EL (cell line): Measurements from ENCODE around the gene SLC25A3.
"Not testable (repeated sequence)": the region's sequence is repeated elsewhere in the genome, so short reads cannot be mapped to it uniquely, and the experiment has no call there.

Experiments used
- DNase-seq: peaks from one replicate; pipeline ENCODE4 v3.0.0-alpha.2; 2016

The SLC25A3 gene

DNA sequence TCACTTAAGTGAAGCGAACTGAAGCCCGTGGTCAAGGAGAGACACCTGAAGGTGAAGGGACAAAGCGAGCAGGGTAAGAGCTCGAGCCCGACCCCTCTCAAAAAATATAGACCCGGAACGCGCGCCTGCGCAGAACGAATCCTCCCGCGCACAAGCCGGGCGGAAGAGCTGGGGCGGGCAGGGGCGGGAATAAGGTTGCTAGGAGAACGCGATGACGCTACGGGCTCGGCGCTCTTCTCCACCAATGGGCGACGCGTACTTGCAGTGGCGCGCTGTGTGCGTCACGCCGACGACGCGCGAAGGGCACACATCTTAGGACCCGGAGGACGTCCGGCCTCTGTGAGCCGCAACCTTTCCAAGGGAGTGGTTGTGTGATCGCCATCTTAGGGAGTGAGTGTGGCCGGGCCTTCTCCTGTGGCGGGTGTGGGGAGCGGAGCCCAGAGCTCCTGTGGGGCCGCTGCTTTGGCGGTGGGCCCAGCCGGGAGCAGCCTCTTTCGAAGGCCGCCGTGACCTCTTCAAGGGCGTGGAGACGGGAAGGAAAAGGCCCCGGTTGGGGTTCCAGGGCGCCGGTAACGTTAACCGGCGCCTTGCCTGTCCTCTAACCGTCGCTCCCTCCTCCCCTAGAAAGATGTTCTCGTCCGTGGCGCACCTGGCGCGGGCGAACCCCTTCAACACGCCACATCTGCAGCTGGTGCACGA, at the start of gene SLC25A3:
Gene SLC25A3 (plus strand): TSS at position 336 of the 699 bp plus-strand sequence. CDS start 293 bp downstream, at position 629.
- DNase-seq = peak; percentile 97

DNA sequence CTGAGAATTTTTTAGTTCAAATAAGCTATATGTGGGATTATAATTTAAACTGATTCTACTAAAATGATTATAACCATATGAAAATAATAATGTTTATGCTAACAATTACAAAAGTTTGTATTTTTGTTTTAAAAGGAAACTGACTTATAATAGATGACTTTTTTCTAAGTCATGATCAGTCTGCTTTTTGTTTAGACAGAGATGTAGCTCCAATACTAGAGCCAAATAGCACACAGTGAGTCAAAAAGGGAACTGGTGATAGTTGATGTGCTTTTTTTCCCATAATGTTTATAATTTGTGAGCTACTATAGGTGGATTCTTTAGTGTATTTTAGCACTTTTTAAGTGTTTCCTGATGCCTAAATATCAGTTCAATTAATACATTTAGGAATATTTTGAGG, 49.8 kb upstream of the SLC25A3 start:
- DNase-seq = no peak

DNA sequence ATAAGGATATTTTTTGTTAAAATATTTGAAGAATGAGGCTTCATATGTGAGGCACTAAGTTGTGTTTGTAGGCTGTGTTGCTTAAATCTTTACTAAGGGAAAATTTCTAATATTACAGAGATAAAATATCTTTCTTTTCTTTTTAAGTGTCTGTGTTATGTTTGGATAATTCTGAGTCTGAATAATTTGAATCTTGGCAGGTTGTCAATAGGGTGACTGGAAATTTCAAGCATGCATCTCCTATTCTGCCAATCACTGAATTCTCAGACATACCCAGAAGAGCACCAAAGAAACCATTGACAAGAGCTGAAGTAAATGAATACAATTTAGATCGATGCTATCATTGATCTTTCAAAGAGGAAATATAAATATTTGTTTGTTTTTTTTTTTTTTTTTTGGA, 48.7 kb upstream of the SLC25A3 start:
- DNase-seq = peak; percentile 8

DNA sequence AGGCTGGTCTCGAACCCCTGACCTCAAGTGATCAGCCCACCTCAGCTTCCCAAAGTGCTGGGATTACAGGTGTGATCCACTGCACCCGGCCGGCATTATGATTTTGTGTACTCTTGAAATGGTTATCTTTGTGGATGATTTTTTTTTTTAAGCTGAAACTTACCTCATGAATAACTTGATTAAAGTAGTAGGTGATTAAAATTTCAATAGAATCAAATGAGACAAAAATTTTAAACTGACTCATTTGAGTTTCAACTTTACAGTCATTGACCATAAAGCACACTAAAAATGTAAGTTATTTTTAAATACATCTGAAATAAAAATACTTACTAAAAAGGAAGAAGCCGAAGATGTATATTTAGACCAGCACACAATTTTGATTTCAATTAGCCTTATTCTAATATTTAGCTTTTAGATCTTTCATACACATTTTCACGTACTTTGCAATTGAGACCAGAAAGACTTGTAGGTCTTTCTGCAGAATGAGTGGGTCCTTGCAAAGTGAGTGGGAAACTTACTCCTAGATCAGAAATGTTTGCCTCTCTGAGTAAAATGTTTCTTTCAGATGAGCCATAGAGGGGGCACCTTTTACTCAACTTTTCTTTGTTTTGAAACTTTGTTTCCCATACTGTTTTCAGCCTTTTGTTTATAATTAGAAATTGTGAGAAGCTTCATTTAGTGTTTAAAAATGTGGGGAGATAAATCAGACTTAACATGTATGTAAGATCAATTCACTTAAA, 43.9 kb upstream of the SLC25A3 start:
- DNase-seq = no peak

DNA sequence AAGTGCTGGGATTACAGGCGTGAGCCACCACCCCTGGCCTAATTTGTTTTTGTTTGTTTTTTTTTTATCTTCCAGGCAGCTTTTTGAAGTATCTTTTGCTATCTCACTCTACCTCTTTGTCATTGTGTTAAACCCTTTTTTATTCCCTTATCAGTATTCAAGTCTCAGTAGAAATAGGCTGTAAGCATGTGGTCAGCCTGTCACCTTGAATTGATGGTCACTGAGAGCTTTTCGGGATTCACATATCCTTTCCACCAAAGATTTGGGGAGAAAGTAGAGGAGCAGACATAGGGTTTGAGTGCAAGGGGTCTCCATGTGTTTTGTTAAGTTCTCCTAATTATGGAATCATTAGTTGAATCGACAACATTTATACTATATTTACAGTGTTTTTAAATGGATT, 41.7 kb upstream of the SLC25A3 start:
- no peak for DNase-seq

DNA sequence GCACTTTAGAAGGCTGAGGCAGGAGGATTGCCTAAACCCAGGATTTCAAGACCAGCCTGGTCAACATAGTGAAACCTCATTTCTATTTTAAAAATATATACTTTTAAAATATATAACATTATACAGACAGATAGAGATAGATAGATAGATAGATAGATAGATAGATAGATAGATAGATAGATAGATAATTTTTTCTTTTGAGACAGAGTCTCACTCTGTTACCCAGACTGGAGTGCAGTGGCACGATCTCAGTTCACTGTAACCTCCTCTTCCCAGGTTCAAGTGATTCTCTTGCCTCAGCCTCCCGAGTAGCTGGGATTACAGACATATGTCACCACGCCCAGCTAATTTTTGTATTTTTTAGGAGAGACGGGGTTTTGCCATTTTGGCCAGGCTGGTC, 35.4 kb upstream of the SLC25A3 start:
- not testable (repeated sequence) for DNase-seq

DNA sequence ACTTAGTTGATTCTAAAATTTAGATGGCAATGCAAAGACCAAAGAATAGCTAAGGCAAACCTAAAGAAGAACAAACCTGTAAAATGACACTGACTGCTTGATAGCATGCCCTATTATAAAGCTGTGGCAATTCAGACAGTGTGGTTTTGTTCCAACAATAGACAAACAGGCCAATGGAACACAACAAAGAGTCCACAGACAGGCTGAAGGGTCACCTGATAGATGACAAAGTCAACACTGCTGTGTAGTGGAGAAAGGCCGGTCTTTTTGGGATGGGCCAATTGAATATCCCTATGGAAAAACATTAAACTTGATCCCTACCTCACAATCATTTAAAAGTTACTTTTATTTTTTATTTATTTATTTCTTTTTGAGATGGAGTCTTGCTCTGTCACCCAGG, 33.8 kb upstream of the SLC25A3 start:
- no peak for DNase-seq

DNA sequence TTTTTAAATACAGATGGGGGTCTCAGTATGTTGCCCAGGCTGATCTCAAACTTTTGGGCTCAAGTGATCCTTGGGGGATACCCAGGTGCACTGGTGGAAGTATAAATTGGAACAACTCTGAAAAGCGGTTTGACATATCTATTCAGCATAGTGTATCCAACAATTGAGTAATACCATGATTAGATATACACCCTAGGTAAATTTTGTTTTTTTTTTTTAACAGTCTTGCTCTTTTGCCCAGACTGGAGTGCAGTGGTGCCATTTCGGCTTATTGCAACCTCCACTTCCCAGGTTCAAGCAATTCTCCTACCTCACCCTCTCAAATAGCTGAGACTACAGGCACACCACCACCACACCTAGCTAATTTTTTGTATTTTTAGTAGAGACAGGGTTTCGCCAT, 31.6 kb upstream of the SLC25A3 start:
- no peak for DNase-seq

DNA sequence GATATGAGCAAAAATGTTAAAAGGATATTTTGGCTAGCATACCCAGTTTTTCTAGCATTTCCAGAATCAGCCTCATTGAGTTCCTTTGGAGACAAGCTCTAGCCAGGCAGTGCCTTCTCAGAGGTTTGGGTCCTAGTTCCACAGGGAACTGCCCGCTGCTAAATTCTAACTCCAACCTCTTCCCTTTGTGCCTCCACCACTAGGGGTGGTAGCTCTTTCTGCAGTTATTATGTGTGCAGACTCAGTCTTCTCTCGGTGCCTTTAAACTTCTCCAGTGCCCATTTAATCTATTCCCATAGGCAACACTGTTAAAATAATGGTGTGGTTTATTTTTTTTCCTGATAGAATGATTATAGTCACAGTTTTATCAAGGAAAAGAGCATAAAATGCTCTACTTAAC, 21.5 kb upstream of the SLC25A3 start:
- DNase-seq = no peak

DNA sequence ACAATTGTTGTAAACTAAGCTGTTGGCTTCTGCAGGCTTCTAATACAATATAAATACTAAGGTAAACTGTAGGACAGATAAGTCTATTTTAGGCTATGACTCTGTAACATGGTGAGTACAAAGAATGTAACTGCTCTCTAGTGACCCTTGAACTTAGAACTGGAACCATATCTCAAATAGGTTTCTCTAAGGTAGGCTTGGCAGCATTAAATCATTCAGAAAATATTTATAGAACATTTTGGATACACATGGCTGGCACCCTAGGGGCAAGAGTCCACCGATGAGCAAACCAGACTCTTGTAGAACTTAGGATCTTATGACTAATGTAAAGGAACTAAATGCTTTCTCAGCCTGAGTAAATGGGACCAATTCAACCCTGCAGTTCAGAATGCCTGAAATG, 19.4 kb upstream of the SLC25A3 start:
- peak; percentile 21 for DNase-seq

DNA sequence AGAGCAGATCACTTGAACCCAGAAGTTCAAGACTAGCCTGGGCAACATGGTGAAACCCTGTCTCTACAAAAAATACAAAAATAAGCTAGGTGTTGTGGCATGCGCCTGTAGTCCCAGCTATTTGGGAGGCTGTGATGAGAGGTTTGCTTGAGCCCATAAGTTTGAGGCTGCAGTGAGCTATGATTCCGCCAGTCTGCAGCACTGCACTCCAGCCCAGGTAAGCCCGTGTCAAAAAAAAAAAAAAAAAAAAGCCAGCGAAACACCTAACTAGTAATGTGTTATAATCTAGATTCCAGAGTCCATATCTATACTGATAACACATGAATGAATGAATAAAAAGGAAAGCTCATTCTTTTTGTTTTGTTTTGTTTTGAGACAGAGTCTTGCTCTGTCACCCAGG, 18.5 kb upstream of the SLC25A3 start:
- no peak for DNase-seq

DNA sequence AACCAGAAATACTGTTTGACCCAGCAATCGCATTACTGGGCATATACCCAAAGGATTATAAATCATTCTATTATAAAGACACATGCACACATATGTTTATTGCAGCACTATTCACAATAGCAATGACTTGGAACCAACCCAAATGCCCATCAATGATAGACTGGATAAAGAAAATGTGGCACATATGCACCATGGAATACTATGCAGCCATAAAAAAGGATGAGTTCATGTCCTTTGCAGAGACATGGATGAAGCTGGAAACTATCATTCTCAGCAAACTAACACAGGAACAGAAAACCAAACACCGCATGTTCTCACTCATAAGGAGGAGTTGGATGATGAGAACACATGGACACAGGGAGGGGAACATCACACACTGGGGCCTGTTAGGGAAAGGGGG, 16.7 kb upstream of the SLC25A3 start:
- DNase-seq = not testable (repeated sequence)

DNA sequence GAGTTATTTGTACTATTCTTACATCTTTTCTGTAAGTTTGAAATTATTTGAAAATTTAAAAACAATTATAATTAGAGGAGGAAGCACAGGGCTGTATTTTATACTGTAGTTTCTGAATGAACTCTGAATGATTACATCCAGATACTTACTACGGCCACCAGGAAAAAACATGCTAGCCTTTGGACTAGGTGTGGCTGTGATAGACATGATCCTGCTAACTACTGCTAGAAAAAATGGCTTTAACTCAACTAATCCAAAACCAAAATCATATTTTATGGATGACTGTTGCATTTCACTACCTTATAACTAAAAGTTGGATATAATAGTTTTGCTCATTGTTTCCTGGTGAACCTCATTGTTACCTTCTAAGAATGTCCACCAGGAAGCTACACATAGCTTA, 15.1 kb upstream of the SLC25A3 start:
- DNase-seq = no peak

DNA sequence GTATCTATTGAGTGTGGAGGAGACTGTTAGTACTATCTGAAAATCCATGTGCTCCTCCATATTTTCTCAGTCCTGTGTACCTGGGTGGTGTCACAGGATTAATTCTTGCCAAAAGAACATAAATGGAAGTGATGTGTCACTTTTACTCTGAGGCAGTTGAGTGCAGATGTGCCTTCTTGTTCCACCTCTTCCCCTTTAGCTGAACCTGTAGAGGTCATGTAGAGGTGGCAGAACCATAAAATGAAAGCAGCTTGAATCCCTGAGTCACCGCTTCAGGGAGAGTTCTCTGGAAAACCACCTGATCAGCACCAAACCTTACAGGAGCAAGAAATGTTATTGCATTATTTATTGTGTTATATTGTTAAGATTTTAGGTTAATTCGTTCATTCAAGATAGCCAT, 14.7 kb upstream of the SLC25A3 start:
- DNase-seq = no peak

DNA sequence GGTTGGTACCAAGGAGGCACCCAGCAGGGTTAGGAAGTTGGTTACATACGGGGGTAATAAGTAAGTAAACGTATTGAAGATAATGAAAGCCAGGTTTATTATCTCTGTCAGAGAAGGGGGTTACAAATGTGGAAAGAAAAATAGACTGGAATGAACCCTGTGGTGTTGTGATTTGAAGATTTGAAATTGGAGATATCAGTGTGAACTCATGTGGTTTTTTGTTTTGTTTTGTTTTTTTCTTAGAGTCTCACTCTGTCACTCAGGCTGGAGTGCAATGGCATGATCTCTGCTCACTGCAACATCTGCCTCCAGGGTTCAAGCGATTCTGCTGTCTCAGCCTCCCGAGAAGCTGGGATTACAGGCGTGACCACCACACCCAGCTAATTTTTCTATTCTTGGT, 14.1 kb upstream of the SLC25A3 start:
- no peak for DNase-seq

DNA sequence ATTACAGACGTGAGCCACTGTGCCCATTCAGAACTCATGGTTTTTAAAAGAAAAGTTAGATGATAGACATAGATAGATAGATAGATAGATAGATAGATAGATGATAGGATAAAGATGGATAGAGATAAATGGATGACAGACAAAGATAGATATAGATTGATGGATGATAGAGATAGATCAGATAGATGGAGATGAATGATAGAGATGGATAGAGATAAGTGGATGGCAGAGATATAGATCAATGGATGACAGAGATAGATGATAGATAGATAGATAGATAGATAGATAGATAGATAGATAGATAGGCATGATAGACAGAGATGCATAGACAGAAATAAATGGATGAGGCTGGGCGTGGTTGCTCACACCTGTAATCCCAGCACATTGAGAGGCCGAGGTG, 13.7 kb upstream of the SLC25A3 start:
- DNase-seq = no peak

DNA sequence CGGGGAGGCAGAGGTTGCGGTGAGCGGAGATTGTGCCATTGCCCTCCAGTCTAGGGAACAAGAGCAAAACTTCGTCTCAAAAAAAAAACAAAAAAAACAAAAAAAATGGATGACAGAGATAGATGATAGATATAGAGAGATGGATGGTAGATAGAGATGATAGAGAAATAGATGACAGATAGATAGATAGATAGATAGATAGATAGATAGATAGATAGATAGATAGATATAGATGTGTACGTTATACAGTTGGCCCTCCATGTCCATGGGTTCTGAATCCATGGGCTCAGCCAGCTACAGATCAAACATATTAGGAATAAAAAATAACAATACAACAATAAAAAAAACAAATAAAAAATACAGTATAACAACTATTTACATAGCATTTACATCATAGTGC, 12.8 kb upstream of the SLC25A3 start:
- no peak for DNase-seq

DNA sequence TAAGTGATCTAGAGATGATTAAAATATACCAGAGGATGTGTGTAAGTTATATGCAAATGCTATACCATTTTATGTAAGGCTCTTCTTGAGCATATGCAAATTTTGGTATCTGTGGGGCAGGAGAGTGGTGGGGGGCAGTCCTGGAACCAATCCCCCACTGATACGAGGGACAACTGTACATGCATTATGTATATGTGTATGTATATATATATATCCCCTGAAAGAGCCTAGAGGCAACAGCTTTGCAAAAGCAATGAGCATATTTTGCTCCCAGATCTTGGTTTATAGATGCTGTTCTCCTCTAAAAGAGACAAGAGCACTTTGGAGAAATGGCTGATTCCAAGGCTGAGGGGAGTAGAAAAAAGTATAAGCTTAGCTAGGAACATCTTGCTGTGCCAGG, 12.4 kb upstream of the SLC25A3 start:
- no peak for DNase-seq

DNA sequence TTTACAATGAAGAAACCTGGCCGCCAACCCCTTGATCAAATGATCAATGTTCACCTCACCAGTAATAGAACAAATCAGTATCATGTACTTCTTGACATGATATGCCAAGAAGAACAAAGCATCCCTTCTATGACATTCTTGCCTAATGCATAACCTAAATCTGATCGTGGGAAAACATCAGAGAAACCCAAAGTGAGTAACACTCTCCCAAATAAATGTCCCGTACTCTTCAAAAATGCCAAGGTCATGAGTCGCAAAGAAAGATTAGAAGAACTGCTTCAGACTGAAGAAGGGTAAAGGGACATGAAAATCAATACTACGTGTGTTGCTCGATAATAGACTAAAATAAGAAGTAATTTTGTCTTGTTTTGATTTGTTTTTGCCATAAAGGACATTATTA, 11.4 kb upstream of the SLC25A3 start:
- peak; percentile 66 for DNase-seq

DNA sequence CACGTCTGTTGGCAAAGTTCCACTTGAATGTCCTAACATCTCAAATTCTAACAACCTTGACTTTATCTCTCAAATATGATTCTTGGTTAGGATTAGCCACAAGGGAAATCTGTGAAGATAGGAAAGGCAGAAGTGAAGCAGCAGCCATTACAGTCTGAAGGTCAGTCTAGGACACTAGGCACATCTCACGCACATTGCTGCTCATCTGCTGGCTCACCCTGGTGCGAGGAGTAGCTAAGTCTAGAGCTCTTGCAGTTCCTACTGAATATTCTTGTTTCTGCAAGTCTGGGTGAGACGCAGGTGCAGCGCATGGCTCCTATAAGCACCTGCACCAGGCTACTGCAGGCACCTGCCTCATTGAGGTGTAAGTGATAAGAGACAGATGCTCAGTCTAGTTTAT, 6.4 kb upstream of the SLC25A3 start:
- no peak for DNase-seq

DNA sequence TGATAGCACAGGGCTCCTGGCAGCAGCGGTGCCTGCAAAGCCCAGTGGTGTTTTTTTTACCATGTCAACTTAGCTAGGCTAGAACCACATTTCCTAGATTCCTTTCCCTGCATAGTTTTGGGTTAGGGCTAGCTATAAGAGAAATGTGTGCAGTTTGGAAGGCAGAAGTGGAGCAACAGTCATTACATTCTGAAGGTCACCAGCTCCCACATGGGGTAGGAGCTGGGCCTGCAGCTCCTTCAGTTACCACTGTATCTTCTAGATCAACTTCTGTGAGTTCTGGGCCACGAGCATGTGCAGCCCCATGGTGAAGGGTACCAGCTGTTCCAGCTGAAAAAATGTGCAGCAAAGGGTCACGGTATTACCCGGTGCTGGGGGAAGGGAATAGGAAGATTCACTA, 2.3 kb upstream of the SLC25A3 start:
- no peak for DNase-seq

DNA sequence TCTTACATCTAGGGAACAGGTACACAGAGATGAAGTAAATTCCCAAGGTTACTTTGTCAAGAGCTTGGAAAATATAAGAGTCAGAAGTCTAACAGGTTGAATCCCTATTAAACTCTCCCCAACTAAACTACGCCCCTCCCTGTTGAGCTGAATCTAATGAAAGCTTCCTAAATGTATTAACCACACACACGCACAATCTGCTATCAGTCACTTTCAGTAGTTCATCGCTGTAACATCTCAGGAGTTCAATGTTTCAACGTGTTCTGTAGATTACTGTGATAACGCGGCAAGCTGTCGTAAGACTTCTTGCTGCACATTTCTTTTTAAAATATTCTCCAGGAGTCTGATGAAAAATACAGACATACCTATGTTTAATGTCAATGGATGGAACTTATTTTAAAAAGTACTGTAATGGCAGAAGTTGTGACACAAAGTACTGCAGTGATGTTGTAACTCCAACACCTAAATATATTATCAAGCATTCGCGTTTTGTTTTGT, 612 bp upstream of the SLC25A3 start:
- DNase-seq = no peak

DNA sequence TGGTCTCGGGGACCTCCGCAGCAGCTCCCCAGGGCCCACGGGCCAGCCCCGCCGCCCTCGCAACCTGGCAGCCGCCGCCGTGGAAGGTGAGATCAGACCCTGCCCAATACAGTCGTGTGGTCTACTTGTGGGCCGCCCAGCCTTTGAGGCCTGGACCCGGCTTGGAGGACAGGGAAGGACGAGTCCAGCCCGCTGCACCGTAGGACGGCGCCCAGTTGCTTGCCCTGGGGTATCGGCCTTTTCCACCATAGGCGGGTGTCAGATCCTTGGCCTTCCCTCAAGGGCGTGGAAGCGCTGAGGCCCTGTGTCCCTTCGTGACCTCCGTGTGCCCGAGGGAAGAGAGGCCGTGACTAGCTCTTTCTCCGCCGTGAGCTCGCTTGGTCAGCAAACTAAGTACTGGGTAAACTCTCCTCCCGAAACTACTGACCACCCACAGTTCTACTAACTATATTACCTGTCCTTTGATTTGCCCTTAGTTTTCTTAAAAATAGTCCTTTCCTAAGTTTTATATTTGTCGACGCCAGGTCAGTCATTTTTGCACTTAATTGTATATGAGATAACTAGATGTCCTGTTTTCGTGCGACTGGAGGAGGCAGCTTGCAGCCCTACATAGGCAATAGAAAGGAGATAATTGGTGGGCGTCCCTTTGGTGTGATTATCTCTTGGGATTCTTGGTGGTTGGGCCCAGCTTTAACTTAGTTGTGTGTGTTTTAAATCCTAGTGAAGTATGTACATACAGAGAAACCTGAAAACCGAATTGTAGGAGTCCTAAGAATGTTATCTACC, 757 bp downstream of the SLC25A3 start:
- peak; percentile 21 for DNase-seq
